ENCODE data around the gene MYO1E.

DNA sequence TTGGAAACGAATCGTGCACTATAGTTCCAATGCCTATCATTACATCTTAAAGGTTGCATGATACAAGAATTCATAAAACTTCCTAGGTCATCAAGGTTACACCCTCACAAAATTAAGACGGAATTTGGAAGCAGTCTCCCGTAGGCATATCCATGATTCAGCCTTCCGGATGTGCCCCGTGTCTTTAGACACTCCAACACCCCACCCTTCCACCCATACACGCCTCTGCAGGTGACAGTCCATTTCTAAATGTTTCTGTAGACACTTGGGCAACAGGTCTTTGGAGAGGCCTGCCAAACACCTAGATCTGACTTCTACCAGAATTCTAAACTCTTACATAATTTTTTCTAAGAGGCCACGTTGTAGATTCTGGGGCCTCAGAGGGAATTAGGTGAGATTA lies 116.2 kb downstream of the MYO1E start:
- TF ChIP-seq, protein P1, sequence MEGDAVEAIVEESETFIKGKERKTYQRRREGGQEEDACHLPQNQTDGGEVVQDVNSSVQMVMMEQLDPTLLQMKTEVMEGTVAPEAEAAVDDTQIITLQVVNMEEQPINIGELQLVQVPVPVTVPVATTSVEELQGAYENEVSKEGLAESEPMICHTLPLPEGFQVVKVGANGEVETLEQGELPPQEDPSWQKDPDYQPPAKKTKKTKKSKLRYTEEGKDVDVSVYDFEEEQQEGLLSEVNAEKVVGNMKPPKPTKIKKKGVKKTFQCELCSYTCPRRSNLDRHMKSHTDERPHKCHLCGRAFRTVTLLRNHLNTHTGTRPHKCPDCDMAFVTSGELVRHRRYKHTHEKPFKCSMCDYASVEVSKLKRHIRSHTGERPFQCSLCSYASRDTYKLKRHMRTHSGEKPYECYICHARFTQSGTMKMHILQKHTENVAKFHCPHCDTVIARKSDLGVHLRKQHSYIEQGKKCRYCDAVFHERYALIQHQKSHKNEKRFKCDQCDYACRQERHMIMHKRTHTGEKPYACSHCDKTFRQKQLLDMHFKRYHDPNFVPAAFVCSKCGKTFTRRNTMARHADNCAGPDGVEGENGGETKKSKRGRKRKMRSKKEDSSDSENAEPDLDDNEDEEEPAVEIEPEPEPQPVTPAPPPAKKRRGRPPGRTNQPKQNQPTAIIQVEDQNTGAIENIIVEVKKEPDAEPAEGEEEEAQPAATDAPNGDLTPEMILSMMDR (IDR thresholded peaks at IDR 0.05) = no peak
- no peak for TF ChIP-seq POLR2A (IDR thresholded peaks at IDR 0.05)
